NOMO-1 (cell line): ENCODE results near the gene DUS2.

Experiments
- DNase-seq, 2 experiments: peaks; one replicate each; lab custom pipeline; 2025; ENCODE audit not compliant: unreplicated experiment in 2 of 2; lab: John Stamatoyannopoulos, UW

Gene DUS2

GRCh38 chr16:68040506-68041288, 17.6 kb downstream of the DUS2 start:
- DNase-seq = peak; percentile 67 to 75

DNA sequence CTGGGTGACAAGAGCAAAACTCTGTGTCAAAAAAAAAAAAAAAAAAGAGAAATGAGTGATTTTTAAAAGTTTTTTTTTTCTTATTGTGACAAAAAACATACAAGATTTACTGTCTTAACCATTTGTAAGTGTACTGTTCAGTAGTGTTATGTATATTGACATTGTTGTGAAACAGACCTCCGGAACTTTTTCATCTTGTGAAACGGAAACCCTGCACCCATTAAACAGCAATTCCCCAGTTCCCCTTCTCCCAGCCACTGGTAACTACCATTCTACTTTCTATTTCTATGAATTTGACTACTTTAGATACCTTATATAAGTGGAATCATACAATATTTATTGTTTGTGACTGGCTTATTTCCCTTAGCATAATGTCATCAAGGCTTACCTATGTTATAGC, 18.7 kb downstream of the DUS2 start:
- DNase-seq = peak; percentile 33 to 90

GRCh38 chr16:68046106-68046505, 23.0 kb downstream of the DUS2 start:
- DNase-seq = no peak

- no peak for DNase-seq
These were observed 24.9 kb downstream of the DUS2 start for GRCh38 chr16:68047987-68048386.

GRCh38 chr16:68049449-68049848, 26.4 kb downstream of the DUS2 start:
- no peak for DNase-seq

DNA sequence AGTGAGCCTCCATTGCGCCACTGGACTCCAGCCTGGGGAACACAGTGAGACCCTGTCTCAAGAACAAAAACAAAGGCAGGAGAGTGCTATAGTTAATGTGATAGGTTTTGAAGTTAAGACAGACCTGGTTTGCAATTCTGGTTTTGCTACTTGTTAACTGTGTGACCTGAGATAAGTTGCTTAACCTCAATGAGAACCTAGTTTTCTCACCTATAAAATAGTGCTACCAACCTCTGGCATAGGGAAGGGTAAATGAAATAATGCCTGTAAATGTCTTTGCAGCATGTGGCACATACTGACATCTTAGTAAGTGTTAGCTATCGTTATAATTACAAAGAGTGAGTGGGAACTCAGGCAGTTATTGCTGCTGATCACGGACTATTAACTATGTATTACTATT, 32.3 kb downstream of the DUS2 start:
- DNase-seq = no peak

GRCh38 chr16:68059804-68060203, 36.7 kb downstream of the DUS2 start:
- DNase-seq = no peak

DNA sequence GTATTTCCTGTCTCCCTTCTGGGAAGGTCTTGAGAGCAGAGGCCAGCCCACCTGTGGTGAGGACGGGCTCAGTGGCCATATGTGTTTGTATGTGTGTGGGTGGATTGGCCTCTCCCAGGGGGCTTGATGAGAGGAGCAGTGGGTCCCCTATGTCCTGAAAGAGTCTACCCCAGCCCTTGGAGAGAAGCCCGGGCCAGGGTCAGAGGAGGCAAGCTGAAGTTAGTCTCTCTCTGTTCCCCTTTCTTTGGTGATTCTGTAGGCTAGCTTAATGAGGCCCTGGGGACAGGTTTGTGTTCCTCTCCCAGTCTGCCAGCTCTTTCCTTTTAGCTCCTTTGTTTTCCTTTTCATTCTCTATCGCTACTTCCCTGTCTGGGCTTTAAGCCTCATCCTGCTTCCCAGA, 38.3 kb downstream of the DUS2 start:
- peak; percentile 39 to 59 for DNase-seq

DNA sequence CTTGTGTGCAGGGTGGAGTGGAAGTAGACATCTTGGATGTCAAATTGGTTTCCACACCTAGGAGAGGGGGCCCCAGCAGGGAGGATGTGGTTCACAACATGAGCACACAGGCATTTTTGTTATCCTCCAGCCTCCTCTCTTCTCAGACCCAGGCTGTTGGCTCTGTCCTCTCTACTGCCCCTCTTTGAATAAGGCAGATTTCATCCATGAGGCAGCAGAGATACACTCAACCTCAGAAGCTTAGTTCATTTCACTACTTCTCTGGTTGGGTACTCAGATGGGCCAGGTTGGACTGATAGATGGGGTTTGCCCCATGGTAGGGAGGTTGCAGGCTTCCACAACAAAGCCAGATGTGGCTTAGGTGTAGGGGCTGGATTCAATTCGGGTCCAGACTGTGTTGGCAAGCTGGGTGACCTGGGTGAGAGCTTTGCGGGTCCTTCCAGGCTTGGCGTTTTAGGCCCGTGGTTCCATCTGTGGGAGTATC, 39.9 kb downstream of the DUS2 start:
- no peak for DNase-seq

DNA sequence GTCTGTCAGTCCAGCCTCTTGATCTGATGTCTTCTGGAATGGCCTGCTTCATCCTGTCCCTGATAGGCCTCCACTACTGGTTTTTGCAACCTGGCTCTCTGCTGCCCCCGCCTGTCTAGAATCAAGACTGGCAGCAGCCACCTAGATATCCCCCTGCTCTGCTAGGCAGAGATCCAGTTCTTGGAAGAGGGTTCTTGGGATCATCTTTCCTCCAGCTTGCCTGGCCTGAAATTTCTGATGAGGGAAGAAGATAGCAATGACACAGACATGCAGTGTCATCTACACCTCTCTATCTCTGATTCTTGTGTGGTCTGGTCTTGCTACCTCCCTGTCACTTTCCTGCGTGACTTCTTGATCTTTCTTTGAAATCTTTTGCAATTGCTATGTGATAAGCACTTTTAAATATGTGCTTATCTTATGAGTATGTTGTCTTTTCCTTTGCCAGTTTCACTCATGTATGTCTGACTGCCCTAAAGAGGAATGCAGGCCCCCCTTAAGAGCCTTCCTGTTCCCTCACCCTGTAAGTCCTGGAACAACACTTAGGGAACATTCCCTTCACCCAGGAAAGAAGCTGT, 41.8 kb downstream of the DUS2 start:
- peak; percentile 49 to 68 for DNase-seq

DNA sequence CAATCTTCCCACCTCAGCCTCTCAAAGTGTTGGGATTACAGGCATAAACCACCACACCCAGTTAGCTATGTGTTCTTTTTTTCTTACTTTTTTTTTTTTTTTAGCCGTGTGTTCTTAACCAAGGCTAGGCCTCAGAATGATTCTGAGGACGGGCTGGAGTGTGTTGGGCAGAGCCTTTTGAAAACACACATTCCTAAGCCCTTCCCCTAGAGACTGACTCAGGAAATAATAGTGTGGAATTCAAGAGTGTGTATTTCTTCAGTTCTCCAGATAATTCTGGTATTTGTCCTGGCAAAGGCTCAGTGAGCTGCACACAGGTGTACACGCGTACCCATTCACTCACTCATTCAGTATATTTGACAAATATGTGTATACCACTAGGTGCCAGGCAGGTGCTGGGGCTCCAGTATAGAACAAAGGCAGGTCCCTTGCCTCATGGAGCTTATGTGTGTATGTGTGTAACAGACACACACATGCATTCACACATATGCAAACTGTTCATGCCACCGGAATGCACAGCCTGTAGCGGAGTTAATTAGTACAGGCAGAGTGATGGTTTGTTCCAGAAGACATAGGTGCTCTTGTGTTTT, 42.7 kb downstream of the DUS2 start:
- no peak for DNase-seq

DNA sequence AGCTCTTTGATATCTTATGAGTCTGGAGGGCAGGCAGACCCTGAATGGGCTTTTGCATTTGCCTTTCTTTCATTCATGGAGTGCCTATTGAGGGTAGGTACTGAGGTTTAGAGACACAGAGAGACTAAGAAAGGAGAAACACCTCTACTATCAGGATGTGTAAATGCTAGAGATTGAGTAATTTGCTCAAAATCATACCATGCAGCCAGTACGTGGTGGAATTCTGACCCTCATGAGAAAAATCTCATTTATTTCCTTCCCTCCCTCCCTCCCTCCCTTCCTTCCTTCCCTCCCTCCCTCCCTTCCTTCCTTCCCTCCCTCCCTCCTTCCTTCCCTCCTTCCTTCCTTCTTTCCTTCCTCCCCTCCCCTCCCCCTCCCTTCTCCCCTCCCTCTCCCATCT, 43.7 kb downstream of the DUS2 start:
- DNase-seq = no peak

- DNase-seq = no peak
These were observed 45.8 kb downstream of the DUS2 start for GRCh38 chr16:68068926-68069325.

GRCh38 chr16:68069511-68070248, 46.6 kb downstream of the DUS2 start:
- DNase-seq = no peak

DNA sequence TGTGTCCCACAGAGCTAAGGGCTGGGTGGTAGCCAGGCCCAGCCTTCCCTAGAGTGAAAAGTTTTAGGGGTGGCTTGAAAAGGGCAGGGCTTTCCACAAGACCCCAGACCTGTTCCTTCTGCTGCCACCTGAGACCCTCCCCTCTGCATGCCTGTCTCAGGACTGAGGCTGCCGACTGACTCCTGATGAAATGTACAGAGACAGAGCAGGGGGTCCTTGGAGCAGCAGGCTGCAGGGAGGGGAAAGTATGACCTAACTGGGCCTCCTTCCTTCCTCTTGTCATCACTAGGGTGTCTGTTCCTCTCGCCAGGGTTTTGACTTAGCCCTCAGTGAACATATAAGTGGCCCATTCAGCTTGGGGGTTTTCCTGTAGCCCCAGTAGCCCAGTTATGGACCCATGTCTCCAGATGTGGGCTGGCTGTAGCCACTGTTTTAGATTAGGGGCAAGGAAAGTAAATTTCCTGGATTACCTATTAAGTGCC, 47.2 kb downstream of the DUS2 start:
- no peak for DNase-seq

- DNase-seq = no peak
These were observed 47.9 kb downstream of the DUS2 start for GRCh38 chr16:68070806-68071517.

GRCh38 chr16:68071518-68071901, 48.4 kb downstream of the DUS2 start:
- DNase-seq = no peak

DNA sequence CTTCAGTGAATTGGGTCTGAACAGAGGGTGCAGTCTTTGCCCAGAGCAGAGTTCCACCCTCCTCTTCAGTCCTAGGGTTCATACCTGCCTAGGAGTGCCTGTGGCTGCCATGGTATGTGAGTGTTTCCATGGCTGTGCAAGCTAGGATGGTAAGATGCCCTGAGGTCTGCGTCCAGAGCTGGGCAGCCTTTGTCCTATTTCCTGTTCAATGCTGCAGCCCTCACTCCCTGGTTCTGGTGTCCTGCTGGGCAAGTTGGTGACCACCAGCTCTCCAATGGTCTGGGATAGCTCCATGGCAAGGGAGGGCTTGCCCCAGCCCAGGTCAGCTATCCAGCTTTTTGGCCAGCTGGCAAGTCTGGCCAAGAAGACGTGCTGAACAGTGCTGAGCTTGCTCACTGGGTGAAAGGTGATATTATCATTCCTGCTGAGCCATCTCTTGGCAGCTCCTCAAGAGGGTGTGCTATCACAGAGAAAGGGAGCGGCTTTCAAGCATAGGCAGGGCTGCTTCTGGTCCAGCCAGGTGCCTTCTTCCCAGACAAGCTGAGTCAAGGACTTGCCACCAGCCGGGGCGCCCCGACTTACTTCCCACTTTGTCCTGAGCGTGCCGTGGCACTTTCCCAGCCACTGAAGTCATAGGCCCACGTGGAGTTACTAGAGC, 49.1 kb downstream of the DUS2 start:
- DNase-seq = no peak

DNA sequence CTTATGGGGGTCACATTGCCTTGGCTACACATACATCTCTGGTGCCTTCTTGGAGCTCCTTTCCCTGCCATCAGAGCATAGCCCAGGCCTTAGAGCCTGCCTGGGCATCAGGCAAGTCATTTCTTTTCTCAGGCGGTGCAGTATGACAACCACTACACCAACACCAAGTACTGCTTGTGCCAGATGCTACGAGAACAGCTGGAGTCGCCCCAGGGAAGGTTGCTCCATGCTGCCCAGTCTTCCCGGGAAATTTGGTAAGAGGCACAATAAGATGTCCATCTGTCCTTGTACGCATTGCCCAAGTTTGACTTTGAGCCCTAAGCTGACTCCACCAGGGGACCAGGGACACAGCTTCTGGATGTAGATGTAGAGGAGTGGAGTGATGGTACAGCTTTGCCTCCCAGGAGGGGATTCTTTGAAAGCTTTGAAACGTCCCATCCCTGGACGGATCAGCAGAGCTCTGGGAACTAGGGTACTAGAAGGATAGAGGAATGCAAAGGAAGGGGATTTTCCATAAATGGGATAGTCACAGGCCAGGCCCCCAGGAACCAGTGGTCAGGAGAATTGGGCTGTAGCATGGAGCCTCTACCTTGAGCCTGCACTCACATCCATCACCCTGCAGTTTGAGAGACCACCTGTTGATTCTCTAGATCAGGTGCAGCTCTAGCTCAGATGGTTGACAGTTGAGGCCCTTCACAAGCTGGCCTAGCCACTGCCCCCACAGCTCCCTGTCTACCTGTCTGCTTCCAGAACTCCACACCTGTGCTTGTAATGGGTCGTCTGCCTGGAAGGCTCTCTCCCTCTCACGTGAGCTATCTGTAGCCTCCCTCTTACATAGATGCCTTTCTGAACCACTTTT, 51.0 kb downstream of the DUS2 start:
- DNase-seq = no peak
